GM18498 (cell line): ENCODE measurements around the gene LRFN3.
"Not testable (repeated sequence)": the region's sequence is repeated elsewhere in the genome, so short reads cannot be mapped to it uniquely, and the experiment has no call there.

Source experiments
- ATAC-seq: cut with Tn5 transposase; IDR thresholded peaks from one replicate; pipeline ENCODE4 v1.9.1; 2021; ENCODE audit warnings: mild to moderate bottlenecking, moderate library complexity; ENCODE audit not compliant: unreplicated experiment

The LRFN3 gene

GRCh38 chr19:35973487-35973886, 37.3 kb downstream of the LRFN3 start:
- no peak for ATAC-seq

GRCh38 chr19:35975608-35976214, 39.5 kb downstream of the LRFN3 start:
- no peak for ATAC-seq

DNA sequence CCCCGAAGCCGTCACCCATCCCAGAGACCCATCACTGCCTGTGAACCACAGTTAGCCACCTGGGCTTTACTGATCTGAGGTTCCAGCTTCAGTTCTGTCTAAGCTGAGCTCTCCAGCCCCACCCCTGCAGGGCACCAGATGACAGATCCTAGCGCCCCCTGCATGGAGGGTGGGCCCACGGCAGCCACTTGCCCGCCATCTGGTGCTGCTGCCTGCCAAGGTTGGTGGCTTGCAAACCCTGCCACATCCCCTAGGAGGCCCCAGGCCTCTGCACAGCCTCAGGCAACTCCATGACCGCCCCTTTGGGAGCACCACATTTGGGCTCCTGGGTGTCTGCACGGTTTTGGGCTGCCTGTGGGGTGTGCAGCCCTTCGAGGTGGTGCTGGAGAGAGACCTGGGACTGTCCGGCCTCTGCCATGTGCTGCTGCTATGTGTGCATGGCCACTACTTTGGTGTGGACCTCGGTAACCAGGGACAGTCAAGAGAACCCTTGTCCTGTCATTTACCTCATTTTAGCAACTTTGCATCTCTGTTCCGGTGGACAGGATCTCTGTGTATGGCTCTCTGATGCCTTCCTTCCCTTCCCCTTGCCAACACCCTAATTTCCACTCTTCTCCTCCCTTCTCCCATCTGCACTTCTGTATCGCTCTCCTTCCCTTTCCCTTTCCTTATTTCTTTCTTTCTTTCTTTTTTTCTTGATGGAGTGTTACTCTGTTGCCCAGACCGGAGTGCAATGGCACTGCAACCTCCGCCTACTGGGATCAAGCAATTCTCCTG, 41.5 kb downstream of the LRFN3 start:
- ATAC-seq: no peak

DNA sequence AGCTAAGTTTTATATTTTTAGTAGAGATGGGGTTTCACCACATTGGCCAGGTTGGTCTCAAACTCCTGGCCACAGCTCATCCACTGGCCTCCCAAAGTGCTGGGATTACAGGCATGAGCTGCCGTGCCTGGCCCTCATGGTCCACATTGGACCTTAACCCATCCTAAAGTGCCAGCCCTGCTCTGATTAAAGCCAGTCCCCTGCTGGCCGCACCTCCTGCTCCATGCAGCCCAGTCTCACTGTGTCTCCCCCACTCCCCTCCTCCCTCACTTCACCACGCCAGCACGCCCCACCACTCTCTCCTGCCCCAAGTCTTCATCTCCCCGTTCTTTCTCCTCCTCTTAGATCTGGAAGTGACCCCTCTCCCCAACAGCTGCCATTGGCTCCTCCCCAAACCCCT, 42.1 kb downstream of the LRFN3 start:
- no peak for ATAC-seq

DNA sequence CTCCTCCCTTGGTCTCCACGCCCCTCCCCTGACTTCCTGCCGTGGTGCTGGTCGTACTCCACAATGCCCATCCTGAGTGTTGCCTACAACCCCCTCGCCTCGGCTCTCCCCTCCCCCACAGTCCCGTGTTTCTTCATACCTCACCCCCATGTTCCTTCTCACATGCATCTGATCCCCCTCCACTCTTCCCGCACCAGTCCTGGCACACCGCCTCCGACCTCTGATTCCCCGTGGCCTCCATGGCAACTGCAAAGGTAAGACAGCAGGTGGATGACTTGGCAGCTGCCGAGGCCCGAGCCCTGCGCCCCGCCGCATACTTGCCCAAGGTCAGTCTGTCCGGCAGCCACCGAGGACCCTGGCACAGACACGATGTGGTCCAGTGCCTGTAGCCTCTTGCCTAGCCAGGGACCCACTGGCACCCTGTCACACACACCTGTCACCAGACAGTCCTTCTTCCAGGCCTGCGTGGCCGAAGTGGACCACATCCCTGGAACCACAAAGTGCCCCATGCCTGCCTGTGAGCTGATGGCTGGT, 42.7 kb downstream of the LRFN3 start:
- no peak for ATAC-seq

GRCh38 chr19:35980997-35981396, 44.8 kb downstream of the LRFN3 start:
- ATAC-seq: not testable (repeated sequence)

DNA sequence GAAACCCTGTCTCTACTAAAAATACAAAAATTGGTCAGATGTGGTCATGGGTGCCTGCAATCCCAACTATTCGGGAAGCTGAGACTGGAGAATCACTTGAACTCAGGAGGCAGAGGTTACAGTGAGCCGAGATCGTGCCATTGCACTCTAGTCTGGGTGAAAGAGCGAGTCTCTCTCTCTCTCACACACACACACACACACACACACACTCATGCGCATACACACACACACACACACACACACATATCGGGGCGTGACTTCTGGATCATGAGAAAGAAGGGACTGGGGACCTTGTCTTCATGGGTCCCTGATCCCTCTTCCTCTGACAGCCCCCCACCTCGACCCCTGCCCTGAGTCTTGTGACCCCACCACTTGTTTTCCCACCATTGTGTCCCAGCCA, 47.0 kb downstream of the LRFN3 start:
- ATAC-seq: no peak

GRCh38 chr19:35986111-35986510, 49.9 kb downstream of the LRFN3 start:
- no peak for ATAC-seq

DNA sequence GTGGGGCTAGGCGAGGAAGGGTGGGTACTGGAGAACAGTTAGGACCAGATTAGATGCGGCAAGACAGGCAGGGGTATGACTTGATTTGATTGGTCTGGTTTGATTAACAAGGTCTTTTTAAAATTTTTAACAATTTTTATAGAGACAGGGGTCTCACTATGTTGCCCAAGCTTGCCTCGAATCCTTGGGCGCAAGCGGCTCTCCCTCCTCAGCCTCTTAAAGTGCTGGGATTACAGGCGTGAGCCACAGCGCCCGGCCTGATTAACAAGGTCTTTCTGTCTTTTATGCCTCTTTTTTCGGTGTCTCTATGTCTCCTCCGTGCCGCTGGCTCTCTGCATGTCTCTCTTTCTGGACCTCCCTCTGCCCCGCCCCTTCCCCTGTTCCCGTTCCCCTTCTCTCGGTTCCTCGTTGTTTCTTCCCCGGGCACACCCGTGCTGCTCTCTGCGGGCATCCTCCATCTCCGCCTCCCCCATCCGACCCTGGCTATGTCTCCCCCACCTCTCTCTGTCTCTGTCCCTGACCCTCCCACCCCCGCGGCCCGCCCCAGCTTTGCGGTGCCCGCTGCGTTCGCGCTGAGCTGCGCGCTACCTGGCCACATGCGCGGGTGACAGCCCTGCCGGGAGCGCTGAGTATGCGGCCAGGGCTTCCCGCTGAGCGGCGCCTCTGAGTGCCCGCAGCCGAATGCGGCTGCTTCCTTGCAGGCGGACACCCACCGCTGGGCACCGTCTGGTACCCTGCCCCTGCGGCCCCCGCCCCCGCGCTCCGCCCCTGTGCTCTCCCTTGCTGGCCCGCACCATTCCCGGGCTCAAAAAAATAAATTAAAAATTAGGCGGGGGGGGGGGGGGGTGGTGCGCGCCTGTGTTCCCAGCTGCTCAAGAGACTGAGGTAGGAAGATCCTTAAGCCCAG, 50.7 kb downstream of the LRFN3 start:
- ATAC-seq: no peak

- no peak for ATAC-seq
Observed at GRCh38 chr19:35987571-35987896, 51.4 kb downstream of the LRFN3 start.

DNA sequence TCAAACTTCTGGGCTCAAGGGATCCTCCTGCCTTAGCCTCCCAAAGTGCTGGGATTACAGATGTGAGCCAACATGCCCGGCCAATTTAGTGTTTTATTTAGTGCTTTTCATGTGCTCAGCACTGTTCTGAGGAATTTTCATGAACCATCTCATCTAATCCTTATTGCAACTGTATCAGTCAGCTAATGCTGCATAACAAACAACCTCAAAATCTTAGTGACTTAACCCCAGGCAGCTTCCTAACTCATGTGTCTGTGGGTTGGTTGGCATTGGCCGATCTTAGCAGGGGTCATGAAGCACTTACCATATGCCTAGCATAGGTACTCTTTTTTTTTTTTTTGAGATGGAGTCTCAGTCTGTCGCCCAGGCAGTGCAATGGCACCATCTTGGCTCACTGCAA, 52.6 kb downstream of the LRFN3 start:
- ATAC-seq: no peak

DNA sequence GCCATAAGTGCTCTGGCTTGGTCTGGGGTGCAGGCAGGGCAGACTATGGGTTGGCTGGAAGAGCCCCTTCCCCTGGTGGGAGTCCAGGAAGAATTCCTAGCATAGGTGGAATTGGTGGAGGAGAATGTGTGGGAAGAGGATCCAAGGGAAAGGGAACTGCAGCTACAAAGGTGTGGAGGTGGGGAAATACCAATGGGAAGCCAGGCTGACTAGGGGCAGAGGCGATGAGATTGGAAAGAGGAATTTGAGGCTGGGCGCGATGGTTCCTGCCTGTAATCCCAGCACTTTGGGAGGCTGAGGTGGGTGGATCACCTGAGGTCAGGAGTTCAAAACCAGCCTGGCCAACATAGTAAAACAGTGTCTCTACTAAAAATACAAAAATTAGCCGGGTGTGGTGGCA, 54.0 kb downstream of the LRFN3 start:
- no peak for ATAC-seq

GRCh38 chr19:35990771-35991730, 54.9 kb downstream of the LRFN3 start:
- no peak for ATAC-seq

DNA sequence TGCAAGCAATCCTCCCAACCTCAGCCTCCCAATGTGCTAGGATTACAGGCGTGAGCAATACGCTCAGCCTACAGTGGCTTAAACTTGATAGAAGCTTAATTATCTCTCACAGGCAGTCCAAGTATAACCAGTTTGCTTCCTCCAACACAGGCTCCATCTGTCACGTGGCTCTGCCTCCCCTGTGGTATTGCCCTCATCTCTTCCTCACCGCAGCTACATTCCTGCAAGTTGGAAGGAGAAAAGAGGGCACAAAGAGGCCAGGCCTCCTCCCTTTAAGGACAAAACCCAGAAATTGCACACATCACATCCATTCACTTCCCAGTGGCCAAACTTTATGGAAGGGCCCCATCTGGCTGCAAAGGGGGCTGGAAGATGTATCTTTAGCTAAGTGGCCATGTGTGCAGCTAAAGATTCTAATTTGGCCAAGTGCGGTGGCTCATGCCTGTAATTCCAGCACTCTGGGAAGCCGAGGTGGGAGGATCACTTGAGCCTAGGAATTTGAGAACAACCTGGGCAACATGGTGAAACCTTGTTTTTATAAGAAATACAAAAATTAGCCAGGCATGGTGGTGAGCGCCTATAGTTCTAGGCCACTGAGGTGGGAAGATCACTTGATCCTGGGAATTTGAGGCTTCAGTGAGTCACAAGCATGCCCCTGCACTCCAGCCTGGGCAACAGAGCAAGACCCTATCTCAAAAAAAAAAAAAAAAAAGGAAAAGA, 55.7 kb downstream of the LRFN3 start:
- ATAC-seq: no peak

GRCh38 chr19:35992907-35993765, 57.0 kb downstream of the LRFN3 start:
- no peak for ATAC-seq

- no peak for ATAC-seq
Observed at GRCh38 chr19:35993923-35994598, 57.9 kb downstream of the LRFN3 start.
